ENCODE results near the gene SLC25A30. TPM values are rescaled to one million over a fixed set of nuclear protein-coding genes. Genes with fewer than 3 reads are reported as not detected.

SLC25A30 gene
- total and polyA plus RNA-seq, 9 of the 15 experiments (the other 6 are each of a cell fraction or from before 2014, with no cell fraction given): 1.1 to 11.1 (median 5.6) TPM

DNA sequence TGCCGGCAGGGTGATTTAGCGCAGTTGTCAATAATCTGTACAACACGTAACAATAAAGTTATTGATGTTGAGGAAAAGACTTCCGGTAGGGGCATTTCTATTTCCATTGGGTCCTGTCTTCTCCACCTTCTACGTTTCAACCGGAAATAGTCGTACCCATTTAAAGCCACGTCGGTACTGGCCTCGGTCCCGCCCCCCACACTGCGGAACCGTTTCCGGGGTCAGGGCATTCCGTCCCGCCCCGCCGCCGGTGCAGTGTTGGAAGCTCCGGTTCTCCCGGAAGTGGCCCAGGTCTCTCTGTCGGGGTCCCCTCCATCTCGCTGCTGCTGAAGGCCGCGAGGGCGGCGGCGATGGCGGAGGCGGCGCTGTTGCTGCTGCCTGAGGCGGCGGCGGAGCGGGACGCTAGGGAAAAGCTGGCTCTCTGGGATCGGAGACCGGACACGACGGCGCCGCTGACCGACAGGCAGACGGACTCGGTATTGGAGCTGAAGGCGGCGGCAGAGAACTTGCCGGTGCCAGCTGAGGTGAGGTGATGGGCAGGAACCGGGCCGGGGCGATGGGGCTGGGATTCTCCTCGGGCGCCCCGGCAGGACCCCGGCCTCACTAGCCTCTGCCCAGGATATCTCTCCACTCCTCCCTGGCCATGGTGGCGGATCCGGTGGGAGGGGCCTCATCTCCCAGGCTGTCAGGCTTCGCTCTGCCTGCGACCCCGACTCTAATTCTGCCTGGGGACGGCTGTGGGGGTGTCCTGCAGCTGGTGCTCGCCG lies 46.7 kb upstream of the SLC25A30 start, which contains the start of gene COG3 (continued):
- TF ChIP-seq, protein P1, sequence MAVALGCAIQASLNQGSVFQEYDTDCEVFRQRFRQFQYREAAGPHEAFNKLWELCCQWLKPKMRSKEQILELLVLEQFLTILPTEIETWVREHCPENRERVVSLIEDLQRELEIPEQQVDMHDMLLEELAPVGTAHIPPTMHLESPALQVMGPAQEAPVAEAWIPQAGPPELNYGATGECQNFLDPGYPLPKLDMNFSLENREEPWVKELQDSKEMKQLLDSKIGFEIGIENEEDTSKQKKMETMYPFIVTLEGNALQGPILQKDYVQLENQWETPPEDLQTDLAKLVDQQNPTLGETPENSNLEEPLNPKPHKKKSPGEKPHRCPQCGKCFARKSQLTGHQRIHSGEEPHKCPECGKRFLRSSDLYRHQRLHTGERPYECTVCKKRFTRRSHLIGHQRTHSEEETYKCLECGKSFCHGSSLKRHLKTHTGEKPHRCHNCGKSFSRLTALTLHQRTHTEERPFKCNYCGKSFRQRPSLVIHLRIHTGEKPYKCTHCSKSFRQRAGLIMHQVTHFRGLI (CRISPR knock-in tag; IDR thresholded peaks at IDR 0.05): no peak
- no peak for TF ChIP-seq FOXK1 (CRISPR knock-in tag; IDR thresholded peaks at IDR 0.05; ENCODE audit: borderline replicate concordance)
- no peak for TF ChIP-seq KHSRP (IDR thresholded peaks at IDR 0.05)
- peak; percentile 85 for TF ChIP-seq HCFC1 (IDR thresholded peaks at IDR 0.05; ENCODE audit: low read depth, low read length)
- TF ChIP-seq SIX5 (IDR thresholded peaks at IDR 0.05; ENCODE audit: borderline replicate concordance in 1 of 2, insufficient read depth in 1 of 2, low read depth in 1 of 2, low read length in 2 of 2): peak; percentile 36 to 43; a peak in 2 of 4 replicates
- no peak for TF ChIP-seq MCM7 (IDR thresholded peaks at IDR 0.05)
- no peak for TF ChIP-seq DACH1 (IDR thresholded peaks at IDR 0.05; ENCODE audit: partially characterized antibody)
- TF ChIP-seq TEAD4 (IDR thresholded peaks at IDR 0.05; ENCODE audit: low read length): no peak
- TF ChIP-seq TEAD4 (CRISPR knock-in tag; IDR thresholded peaks at IDR 0.05; ENCODE audit: borderline replicate concordance): no peak
- TF ChIP-seq EP400 (IDR thresholded peaks at IDR 0.05): peak; percentile 95
- TF ChIP-seq POLR2AphosphoS5 (IDR thresholded peaks at IDR 0.05; ENCODE audit: control insufficient read depth, insufficient read depth, low read depth, low read length): peak; percentile 25; the same call in 1 of the 2 replicates
- no peak for TF ChIP-seq TBL1XR1 (IDR thresholded peaks at IDR 0.05; ENCODE audit: low read length in 2 of 2)
- TF ChIP-seq GATA2 (CRISPR knock-in tag; IDR thresholded peaks at IDR 0.05): no peak
- no peak for TF ChIP-seq LEF1 (IDR thresholded peaks at IDR 0.05)
- TF ChIP-seq CXXC5 (CRISPR knock-in tag; IDR thresholded peaks at IDR 0.05): peak; percentile 82
- TF ChIP-seq, protein P2, sequence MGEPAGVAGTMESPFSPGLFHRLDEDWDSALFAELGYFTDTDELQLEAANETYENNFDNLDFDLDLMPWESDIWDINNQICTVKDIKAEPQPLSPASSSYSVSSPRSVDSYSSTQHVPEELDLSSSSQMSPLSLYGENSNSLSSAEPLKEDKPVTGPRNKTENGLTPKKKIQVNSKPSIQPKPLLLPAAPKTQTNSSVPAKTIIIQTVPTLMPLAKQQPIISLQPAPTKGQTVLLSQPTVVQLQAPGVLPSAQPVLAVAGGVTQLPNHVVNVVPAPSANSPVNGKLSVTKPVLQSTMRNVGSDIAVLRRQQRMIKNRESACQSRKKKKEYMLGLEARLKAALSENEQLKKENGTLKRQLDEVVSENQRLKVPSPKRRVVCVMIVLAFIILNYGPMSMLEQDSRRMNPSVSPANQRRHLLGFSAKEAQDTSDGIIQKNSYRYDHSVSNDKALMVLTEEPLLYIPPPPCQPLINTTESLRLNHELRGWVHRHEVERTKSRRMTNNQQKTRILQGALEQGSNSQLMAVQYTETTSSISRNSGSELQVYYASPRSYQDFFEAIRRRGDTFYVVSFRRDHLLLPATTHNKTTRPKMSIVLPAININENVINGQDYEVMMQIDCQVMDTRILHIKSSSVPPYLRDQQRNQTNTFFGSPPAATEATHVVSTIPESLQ (CRISPR knock-in tag; IDR thresholded peaks at IDR 0.05): 0 out of 2 replicates have a peak, but pooled peaks have one; percentile 8
- no peak for TF ChIP-seq EHMT2 (IDR thresholded peaks at IDR 0.05)
- TF ChIP-seq, protein P3, sequence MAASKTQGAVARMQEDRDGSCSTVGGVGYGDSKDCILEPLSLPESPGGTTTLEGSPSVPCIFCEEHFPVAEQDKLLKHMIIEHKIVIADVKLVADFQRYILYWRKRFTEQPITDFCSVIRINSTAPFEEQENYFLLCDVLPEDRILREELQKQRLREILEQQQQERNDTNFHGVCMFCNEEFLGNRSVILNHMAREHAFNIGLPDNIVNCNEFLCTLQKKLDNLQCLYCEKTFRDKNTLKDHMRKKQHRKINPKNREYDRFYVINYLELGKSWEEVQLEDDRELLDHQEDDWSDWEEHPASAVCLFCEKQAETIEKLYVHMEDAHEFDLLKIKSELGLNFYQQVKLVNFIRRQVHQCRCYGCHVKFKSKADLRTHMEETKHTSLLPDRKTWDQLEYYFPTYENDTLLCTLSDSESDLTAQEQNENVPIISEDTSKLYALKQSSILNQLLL (CRISPR knock-in tag; IDR thresholded peaks at IDR 0.05; ENCODE audit: borderline replicate concordance): no peak
- TF ChIP-seq JUND (IDR thresholded peaks at IDR 0.05; ENCODE audit: borderline replicate concordance, low read depth, low read length): peak; percentile 66; the same call in 1 of the 2 replicates
- peak; percentile 41; the same call in 1 of the 3 replicates for TF ChIP-seq JUND (tag; IDR thresholded peaks at IDR 0.05; ENCODE audit: borderline replicate concordance, low read depth, low read length)
- TF ChIP-seq FOSL1 (tag; conservative IDR thresholded peaks at IDR 0.05): peak; percentile 34; the same call in 1 of the 2 replicates
- TF ChIP-seq MEF2D (tag; conservative IDR thresholded peaks at IDR 0.05; ENCODE audit: low read depth): no peak
- peak; percentile 82 for TF ChIP-seq SUPT5H (IDR thresholded peaks at IDR 0.05)
- no peak for TF ChIP-seq BDP1 (IDR thresholded peaks at IDR 0.05; ENCODE audit: insufficient read depth, insufficient read length)
- TF ChIP-seq ZNF217 (CRISPR knock-in tag; IDR thresholded peaks at IDR 0.05): no peak
- no peak for TF ChIP-seq ZNF57 (CRISPR knock-in tag; IDR thresholded peaks at IDR 0.05)

Measured in K562 (cell line).